Measurements from ENCODE around the gene NXNL1.

DNA sequence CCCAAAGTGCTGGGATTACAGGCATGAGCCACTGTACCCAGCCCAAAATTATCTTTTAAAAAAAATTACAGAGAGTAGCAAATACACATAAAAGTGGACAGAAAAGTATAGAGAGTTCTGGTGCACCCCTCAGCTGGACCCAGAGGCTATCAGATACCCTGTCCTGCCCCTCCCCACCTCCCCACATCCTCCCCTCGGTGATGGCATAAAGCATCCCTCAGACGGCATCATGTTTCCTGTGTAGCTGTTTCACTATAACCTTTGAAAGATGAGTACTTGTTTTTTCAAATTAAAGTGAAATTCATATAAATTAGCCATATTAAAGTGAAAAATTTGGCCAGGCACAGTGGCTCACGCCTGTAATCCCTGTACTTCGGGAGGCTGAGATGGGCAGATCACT is 29.7 kb upstream of the NXNL1 start:
- TF ChIP-seq, protein P1, sequence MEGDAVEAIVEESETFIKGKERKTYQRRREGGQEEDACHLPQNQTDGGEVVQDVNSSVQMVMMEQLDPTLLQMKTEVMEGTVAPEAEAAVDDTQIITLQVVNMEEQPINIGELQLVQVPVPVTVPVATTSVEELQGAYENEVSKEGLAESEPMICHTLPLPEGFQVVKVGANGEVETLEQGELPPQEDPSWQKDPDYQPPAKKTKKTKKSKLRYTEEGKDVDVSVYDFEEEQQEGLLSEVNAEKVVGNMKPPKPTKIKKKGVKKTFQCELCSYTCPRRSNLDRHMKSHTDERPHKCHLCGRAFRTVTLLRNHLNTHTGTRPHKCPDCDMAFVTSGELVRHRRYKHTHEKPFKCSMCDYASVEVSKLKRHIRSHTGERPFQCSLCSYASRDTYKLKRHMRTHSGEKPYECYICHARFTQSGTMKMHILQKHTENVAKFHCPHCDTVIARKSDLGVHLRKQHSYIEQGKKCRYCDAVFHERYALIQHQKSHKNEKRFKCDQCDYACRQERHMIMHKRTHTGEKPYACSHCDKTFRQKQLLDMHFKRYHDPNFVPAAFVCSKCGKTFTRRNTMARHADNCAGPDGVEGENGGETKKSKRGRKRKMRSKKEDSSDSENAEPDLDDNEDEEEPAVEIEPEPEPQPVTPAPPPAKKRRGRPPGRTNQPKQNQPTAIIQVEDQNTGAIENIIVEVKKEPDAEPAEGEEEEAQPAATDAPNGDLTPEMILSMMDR (conservative IDR thresholded peaks at IDR 0.05): no peak
- TF ChIP-seq ZFX (IDR thresholded peaks at IDR 0.05): no peak

Measured in C4-2B (cell line).